GM18861 (cell line): Measurements from ENCODE around the gene MKS1.

Experiments used
- ATAC-seq: cut with Tn5 transposase; IDR thresholded peaks from one replicate; pipeline ENCODE4 v1.9.1; 2021; ENCODE audit not compliant: unreplicated experiment

Gene MKS1

GRCh38 chr17:58166682-58167081 lies 52.4 kb downstream of the MKS1 start, which contains the start of gene OR4D2:
Gene OR4D2, plus strand, starts transcription at chr17:58166982. Its CDS starts 2,674 bp downstream, at chr17:58169656.
- ATAC-seq = no peak

- ATAC-seq = no peak
These were observed 53.1 kb downstream of the MKS1 start for GRCh38 chr17:58165981-58166380.

- ATAC-seq = no peak
These were observed 57.5 kb downstream of the MKS1 start for GRCh38 chr17:58161566-58161965.

GRCh38 chr17:58158181-58158580 lies 60.9 kb downstream of the MKS1 start:
- ATAC-seq = no peak

- no peak for ATAC-seq
These were observed 61.9 kb downstream of the MKS1 start for GRCh38 chr17:58156839-58157803.
